Panc1 (cell line): Measurements from ENCODE around the gene SYCE3. TPM values are rescaled to one million over a fixed set of nuclear protein-coding genes. Genes with fewer than 3 reads are reported as not detected.

ENCODE experiments used
- ATAC-seq: fragments of 200-7000 bp; cut with Tn5 transposase; 2 replicates; pipeline ENCODE4 v1.9.1; 2020; ENCODE audit warnings: mild to moderate bottlenecking, moderate library complexity
- BruUV-seq: library from RNA; stranded (reverse); fragments of 400-500 nt; replicated peaks from 2 replicates; lab custom pipeline; 2021; lab: Mats Ljungman, UMichigan
- CTCF ChIA-PET: fragments of 300-600 bp; sonication (Branson Sonifier 250); formaldehyde crosslinking; loops from one replicate; lab custom pipeline; 2022; ENCODE audit warnings: antibody characterized with exemption; lab: Charles Lee
- POLR2A ChIA-PET: fragments of 300-600 bp; sonication (Branson Sonifier 250); formaldehyde crosslinking; loops from one replicate; lab custom pipeline; 2022; ENCODE audit warnings: antibody characterized with exemption; lab: Charles Lee
- DNase-seq: peaks from one replicate; pipeline ENCODE4 v3.0.0-alpha.2; 2010; ENCODE audit warnings: low read depth, low spot score
- H3K27ac ChIP-seq: 2 replicates; pipeline ENCODE4 v1.5.1; 2011; ENCODE audit warnings: mild to moderate bottlenecking, low read length, inconsistent platforms
- H3K27me3 ChIP-seq: fragments of 200-500 bp; sonication (Bioruptor generic); 2 replicates; pipeline ENCODE4 v1.6.0; 2014; ENCODE audit warnings: low read length, inconsistent platforms; ENCODE audit not compliant: control insufficient read depth, insufficient read depth
- H3K36me3 ChIP-seq: fragments of 200-500 bp; sonication (Bioruptor generic); 2 replicates; pipeline ENCODE4 v1.5.1; 2014; ENCODE audit warnings: inconsistent platforms, mild to moderate bottlenecking, low read length, moderate library complexity; ENCODE audit not compliant: control insufficient read depth, insufficient read depth
- H3K4me1 ChIP-seq: 2 replicates; pipeline ENCODE4 v1.5.1; 2011; ENCODE audit warnings: inconsistent platforms, mild to moderate bottlenecking, low read length, moderate library complexity; ENCODE audit not compliant: control insufficient read depth, insufficient read depth
- H3K4me3 ChIP-seq, 2 experiments: 2 replicates each; pipeline ENCODE4 v1.5.1; 2011 to 2012; ENCODE audit warnings: low read depth in 2 of 2, low read length in 2 of 2, mild to moderate bottlenecking in 2 of 2, inconsistent platforms in 1 of 2, moderate library complexity in 1 of 2
- H3K9me3 ChIP-seq: fragments of 200-500 bp; sonication (Bioruptor generic); 2 replicates; pipeline ENCODE4 v1.5.1; 2014; ENCODE audit warnings: low read depth, mild to moderate bottlenecking, inconsistent platforms, low read length, moderate library complexity; ENCODE audit not compliant: control insufficient read depth, insufficient read depth
- CTCF ChIP-seq: fragments of 450-650 bp; IDR thresholded peaks from 2 replicates; pipeline ENCODE4 v1.5.1; 2017; ENCODE audit warnings: mild to moderate bottlenecking
- POLR2AphosphoS5 ChIP-seq: IDR thresholded peaks from 2 replicates; pipeline ENCODE4 v1.6.1; 2012; ENCODE audit warnings: mild to moderate bottlenecking, low read depth, low read length, moderate library complexity
- REST ChIP-seq, 2 experiments: IDR thresholded peaks; 2 replicates each; pipeline ENCODE4 v1.6.1; 2011 to 2012; ENCODE audit warnings: low read depth in 2 of 2, control low read depth in 1 of 2, low read length in 1 of 2, mild to moderate bottlenecking in 1 of 2, moderate library complexity in 1 of 2; ENCODE audit not compliant: insufficient read depth in 1 of 2
- SIN3A ChIP-seq: IDR thresholded peaks from 2 replicates; pipeline ENCODE4 v1.6.1; 2012; ENCODE audit warnings: low read depth, mild to moderate bottlenecking, low read length, moderate library complexity, borderline replicate concordance; ENCODE audit not compliant: insufficient read depth
- TCF7L2 ChIP-seq: IDR thresholded peaks from 2 replicates; pipeline ENCODE4 v1.6.1; 2011; ENCODE audit warnings: mild to moderate bottlenecking, low read depth, low read length, inconsistent platforms
- in situ Hi-C: cut with HindIII; loops from 2 replicates; pipeline ENCODE4 v1.10.0; 2016; ENCODE audit warnings: low sequenced_read_pairs, low pct_unique_long_range_greater_than_20kb
- intact Hi-C: fragments of 100-400 bp; cut with micrococcal nuclease; formaldehyde crosslinking; loops from one replicate; pipeline ENCODE4 v1.10.0; 2022; ENCODE audit not compliant: unreplicated experiment
- total RNA-seq: library from RNA; stranded (reverse); gene quantifications from one replicate; pipeline ENCODE4 v1.2.1, GENCODE V29; 2021; ENCODE audit not compliant: unreplicated experiment

Gene SYCE3
- total RNA-seq, 1 experiment from 2014 or later, result not detected

GRCh38 chr22:50595189-50595588, 32.5 kb upstream of the SYCE3 start:
- DNase-seq (no peak), ATAC-seq (no peak)
- intact Hi-C loops, result no loop called here
- no peaks in the 10 kb centered on the region for H3K27me3 ChIP-seq
- BruUV-seq, result no TSS peak
- no peak overlapping the region for H3K27ac ChIP-seq
- CTCF ChIA-PET, result no interaction called here
- POLR2A ChIA-PET, result no interaction called here
- in situ Hi-C loops, result no loop called here
- no peaks in the 10 kb centered on the region for H3K36me3 ChIP-seq
- TF ChIP-seq REST (IDR thresholded peaks at IDR 0.05; ENCODE audit: insufficient read depth in 1 of 2, low read depth in 2 of 2, low read length in 1 of 2) (no peak), SIN3A (no peak), CTCF (no peak), POLR2AphosphoS5 (no peak), TCF7L2 (no peak)
- no peak overlapping the region for H3K4me3 ChIP-seq
- no peaks in the 10 kb centered on the region for H3K9me3 ChIP-seq
- H3K4me1 ChIP-seq, result no peaks in the 10 kb centered on the region

- H3K4me1 ChIP-seq, result no peaks in the 10 kb centered on the region
- H3K9me3 ChIP-seq, result no peaks in the 10 kb centered on the region
- POLR2A ChIA-PET, result no interaction called here
- no peaks in the 10 kb centered on the region for H3K27me3 ChIP-seq
- ATAC-seq (no peak), DNase-seq (no peak)
- no peak overlapping the region for H3K27ac ChIP-seq
- CTCF ChIA-PET, result interaction anchor here (1.1 kb wide), 1 partner anchor 32 kb away, joined by 6 read pairs; no protein-coding TSS in a partner anchor
- TF ChIP-seq CTCF (no peak), SIN3A (no peak), REST (IDR thresholded peaks at IDR 0.05; ENCODE audit: insufficient read depth in 1 of 2, low read depth in 2 of 2, low read length in 1 of 2) (no peak), POLR2AphosphoS5 (no peak), TCF7L2 (no peak)
- BruUV-seq, result no TSS peak
- intact Hi-C loops, result no loop called here
- in situ Hi-C loops, result no loop called here
- H3K36me3 ChIP-seq, result no peaks in the 10 kb centered on the region
- no peak overlapping the region for H3K4me3 ChIP-seq
Measured at GRCh38 chr22:50587407-50587806, 24.7 kb upstream of the SYCE3 start.
